WTC11 (cell line): ENCODE results near the gene SPANXB1. TPM values are rescaled to one million over a fixed set of nuclear protein-coding genes. Genes with fewer than 3 reads are reported as not detected.

ENCODE experiments used
- ATAC-seq: fragments of 200-7000 bp; cut with Tn5 transposase; 2 replicates; pipeline ENCODE4 v1.10.0; 2021; ENCODE audit warnings: mild to moderate bottlenecking, moderate library complexity
- CTCF ChIA-PET: fragments of 300-600 bp; sonication (Branson Sonifier 250); formaldehyde crosslinking; loops from one replicate; lab custom pipeline; 2021; ENCODE audit warnings: antibody characterized with exemption; lab: Charles Lee
- POLR2A ChIA-PET: fragments of 350-600 bp; sonication (Branson Sonifier 250); formaldehyde crosslinking; loops from one replicate; lab custom pipeline; 2021; ENCODE audit warnings: antibody characterized with exemption; lab: Charles Lee
- DNase-seq: peaks from one replicate; pipeline ENCODE4 v3.0.0; 2021; ENCODE audit warnings: low spot score
- H3K27ac Mint-ChIP-seq: 2 replicates; pipeline ENCODE4 v1.8.0; 2021; ENCODE audit warnings: mixed read lengths
- H3K27me3 Mint-ChIP-seq: 2 replicates; pipeline ENCODE4 v1.8.0; 2021; ENCODE audit warnings: low read depth, mild to moderate bottlenecking, moderate library complexity, mixed read lengths
- H3K36me3 Mint-ChIP-seq: 2 replicates; pipeline ENCODE4 v1.8.0; 2021; ENCODE audit warnings: mixed read lengths
- H3K4me1 Mint-ChIP-seq: 2 replicates; pipeline ENCODE4 v1.8.0; 2022; ENCODE audit warnings: mixed read lengths
- H3K4me3 Mint-ChIP-seq: 2 replicates; pipeline ENCODE4 v1.8.0; 2021; ENCODE audit warnings: mild to moderate bottlenecking, moderate library complexity, mixed read lengths
- H3K9me3 Mint-ChIP-seq: 2 replicates; pipeline ENCODE4 v1.8.0; 2021; ENCODE audit warnings: mixed read lengths
- ATF1 ChIP-seq: sonication (generic); formaldehyde crosslinking; IDR thresholded peaks from 2 replicates; pipeline ENCODE4 v1.8.1; 2023; ENCODE audit warnings: mild to moderate bottlenecking, moderate library complexity, missing genetic modification reagents
- ATF3 ChIP-seq: sonication (generic); formaldehyde crosslinking; conservative IDR thresholded peaks from 2 replicates; pipeline ENCODE4 v1.8.1; 2022; ENCODE audit warnings: mild to moderate bottlenecking, missing genetic modification reagents
- CDX4 ChIP-seq: fragments of 250-450 bp; sonication (Bioruptor Pico); IDR thresholded peaks from 2 replicates; pipeline ENCODE4 v1.9.0; 2021; ENCODE audit warnings: moderate library complexity, mild to moderate bottlenecking, inconsistent platforms, borderline replicate concordance
- CREB1 ChIP-seq: sonication (generic); formaldehyde crosslinking; IDR thresholded peaks from 2 replicates; pipeline ENCODE4 v1.8.0; 2023; ENCODE audit warnings: mild to moderate bottlenecking, missing genetic modification reagents
- CTCF ChIP-seq: fragments of 200-600 bp; IDR thresholded peaks from 2 replicates; pipeline ENCODE4 v1.8.0; 2022; ENCODE audit warnings: antibody characterized with exemption
- ELF4 ChIP-seq: sonication (generic); formaldehyde crosslinking; IDR thresholded peaks from 2 replicates; pipeline ENCODE4 v1.8.1; 2022; ENCODE audit warnings: low read depth, mild to moderate bottlenecking, moderate library complexity, missing genetic modification reagents
- EMX1 ChIP-seq: fragments of 250-450 bp; sonication (Bioruptor Pico); IDR thresholded peaks from 2 replicates; pipeline ENCODE4 v1.8.0; 2021; ENCODE audit warnings: mild to moderate bottlenecking
- ESRRA ChIP-seq: sonication (generic); formaldehyde crosslinking; IDR thresholded peaks from 2 replicates; pipeline ENCODE4 v1.8.1; 2022; ENCODE audit warnings: mild to moderate bottlenecking, missing genetic modification reagents, borderline replicate concordance
- FOXJ3 ChIP-seq: sonication (generic); formaldehyde crosslinking; IDR thresholded peaks from 2 replicates; pipeline ENCODE4 v1.9.0; 2021; ENCODE audit warnings: missing genetic modification reagents, mild to moderate bottlenecking, borderline replicate concordance
- FOXP1 ChIP-seq: sonication (generic); formaldehyde crosslinking; IDR thresholded peaks from 2 replicates; pipeline ENCODE4 v1.8.0; 2022; ENCODE audit warnings: missing genetic modification reagents, mild to moderate bottlenecking, moderate library complexity, borderline replicate concordance
- GRHL2 ChIP-seq: fragments of 250-450 bp; sonication (Bioruptor Pico); IDR thresholded peaks from 2 replicates; pipeline ENCODE4 v1.8.0; 2022; ENCODE audit warnings: mild to moderate bottlenecking, moderate library complexity; ENCODE audit not compliant: insufficient replicate concordance, severe bottlenecking
- GTF2I ChIP-seq: fragments of 250-450 bp; sonication (Bioruptor Pico); conservative IDR thresholded peaks from 2 replicates; pipeline ENCODE4 v1.4.0; 2021; ENCODE audit warnings: mild to moderate bottlenecking
- JAZF1 ChIP-seq: fragments of 250-450 bp; sonication (Bioruptor Pico); IDR thresholded peaks from 2 replicates; pipeline ENCODE4 v1.9.0; 2021; ENCODE audit warnings: moderate library complexity, mild to moderate bottlenecking, inconsistent platforms
- JUN ChIP-seq: sonication (generic); formaldehyde crosslinking; IDR thresholded peaks from 2 replicates; pipeline ENCODE4 v1.8.0; 2023; ENCODE audit warnings: mild to moderate bottlenecking, missing genetic modification reagents
- MXD4 ChIP-seq: fragments of 250-450 bp; sonication (Bioruptor Pico); IDR thresholded peaks from 2 replicates; pipeline ENCODE4 v1.8.0; 2021; ENCODE audit warnings: mild to moderate bottlenecking, moderate library complexity, borderline replicate concordance
- NFYB ChIP-seq: sonication (generic); formaldehyde crosslinking; conservative IDR thresholded peaks from 2 replicates; pipeline ENCODE4 v1.8.0; 2022; ENCODE audit warnings: low read depth, missing genetic modification reagents
- NR3C1 ChIP-seq: sonication (generic); formaldehyde crosslinking; conservative IDR thresholded peaks from 2 replicates; pipeline ENCODE4 v1.8.1; 2023; ENCODE audit warnings: low read depth, mild to moderate bottlenecking, missing genetic modification reagents
- PRRX2 ChIP-seq: fragments of 250-450 bp; sonication (Bioruptor Pico); IDR thresholded peaks from 2 replicates; pipeline ENCODE4 v1.8.0; 2021; ENCODE audit warnings: mild to moderate bottlenecking
- RELA ChIP-seq: sonication (generic); formaldehyde crosslinking; IDR thresholded peaks from 2 replicates; pipeline ENCODE4 v1.8.1; 2022; ENCODE audit warnings: missing genetic modification reagents, mild to moderate bottlenecking, borderline replicate concordance
- ZNF232 ChIP-seq: sonication (generic); formaldehyde crosslinking; IDR thresholded peaks from 2 replicates; pipeline ENCODE4 v1.8.0; 2022; ENCODE audit warnings: mild to moderate bottlenecking, missing genetic modification reagents
- ZNF423 ChIP-seq: fragments of 250-450 bp; sonication (Bioruptor Pico); IDR thresholded peaks from 2 replicates; pipeline ENCODE4 v2.1.2; 2022; ENCODE audit warnings: mild to moderate bottlenecking, moderate library complexity
- ZNF671 ChIP-seq: fragments of 250-450 bp; sonication (Bioruptor Pico); IDR thresholded peaks from 2 replicates; pipeline ENCODE4 v1.8.0; 2021; ENCODE audit warnings: mild to moderate bottlenecking
- total RNA-seq: library from RNA; stranded (reverse); gene quantifications from 3 replicates; pipeline ENCODE4 v1.2.3, GENCODE V29; 2021
- TF ChIP-seq, protein P1 (sequence below): sonication (generic); formaldehyde crosslinking; IDR thresholded peaks from 2 replicates; pipeline ENCODE4 v1.8.1; 2022; ENCODE audit warnings: mild to moderate bottlenecking, moderate library complexity, missing genetic modification reagents
- TF ChIP-seq, protein P2 (sequence below): fragments of 250-450 bp; sonication (Bioruptor Pico); IDR thresholded peaks from 2 replicates; pipeline ENCODE4 v1.9.0; 2021; ENCODE audit warnings: mild to moderate bottlenecking
- TF ChIP-seq, protein P3 (sequence below): sonication (generic); formaldehyde crosslinking; IDR thresholded peaks from 2 replicates; pipeline ENCODE4 v1.8.1; 2022; ENCODE audit warnings: low read depth, missing genetic modification reagents, borderline replicate concordance
- TF ChIP-seq, protein P4 (sequence below): sonication (generic); formaldehyde crosslinking; IDR thresholded peaks from 2 replicates; pipeline ENCODE4 v1.8.0; 2022; ENCODE audit warnings: mild to moderate bottlenecking, missing genetic modification reagents

The SPANXB1 gene
- total RNA-seq, 1 experiment from 2014 or later = not detected

DNA sequence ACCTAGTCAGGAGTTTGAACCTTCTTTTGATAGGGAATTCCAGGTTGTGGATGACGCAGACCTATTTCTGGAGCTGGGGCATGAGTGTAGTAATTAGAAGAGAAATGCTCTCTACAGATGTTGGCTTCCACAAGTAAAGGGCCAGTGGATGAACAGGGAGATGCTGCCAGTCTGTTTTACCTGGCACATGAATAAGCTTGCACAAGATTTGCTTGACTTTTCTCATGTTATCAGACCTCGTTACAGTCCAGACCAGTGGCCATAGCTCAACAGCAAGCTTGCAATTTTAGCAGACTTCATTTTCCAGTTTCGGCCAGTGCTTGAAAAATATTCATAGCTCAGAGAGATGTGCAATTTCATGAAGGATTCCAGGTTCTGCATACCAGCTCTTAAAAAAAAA, 26.9 kb upstream of the SPANXB1 start:
- Mint-ChIP-seq H3K27me3 (no peaks in the 10 kb centered on the region), H3K4me1 (no peaks in the 10 kb centered on the region), H3K9me3 (peaks cover 3% of the 10 kb centered on the region; the same call in 1 of the 2 replicates), H3K27ac (no peak overlapping the region), H3K4me3 (no peak overlapping the region), H3K36me3 (no peaks in the 10 kb centered on the region)
- TF ChIP-seq, protein P1, sequence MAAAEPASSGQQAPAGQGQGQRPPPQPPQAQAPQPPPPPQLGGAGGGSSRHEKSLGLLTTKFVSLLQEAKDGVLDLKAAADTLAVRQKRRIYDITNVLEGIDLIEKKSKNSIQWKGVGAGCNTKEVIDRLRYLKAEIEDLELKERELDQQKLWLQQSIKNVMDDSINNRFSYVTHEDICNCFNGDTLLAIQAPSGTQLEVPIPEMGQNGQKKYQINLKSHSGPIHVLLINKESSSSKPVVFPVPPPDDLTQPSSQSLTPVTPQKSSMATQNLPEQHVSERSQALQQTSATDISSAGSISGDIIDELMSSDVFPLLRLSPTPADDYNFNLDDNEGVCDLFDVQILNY = no peak
- TF ChIP-seq MXD4 (CRISPR knock-in tag) (no peak), CTCF (no peak), FOXP1 (no peak), PRRX2 (CRISPR knock-in tag) (no peak), JUN (no peak), JAZF1 (CRISPR knock-in tag) (no peak), ELF4 (CRISPR knock-in tag) (no peak), NFYB (no peak), ZNF232 (CRISPR knock-in tag) (no peak), ZNF423 (CRISPR knock-in tag) (no peak), FOXJ3 (CRISPR knock-in tag) (no peak), ATF1 (CRISPR knock-in tag) (no peak)
- TF ChIP-seq, protein P2, sequence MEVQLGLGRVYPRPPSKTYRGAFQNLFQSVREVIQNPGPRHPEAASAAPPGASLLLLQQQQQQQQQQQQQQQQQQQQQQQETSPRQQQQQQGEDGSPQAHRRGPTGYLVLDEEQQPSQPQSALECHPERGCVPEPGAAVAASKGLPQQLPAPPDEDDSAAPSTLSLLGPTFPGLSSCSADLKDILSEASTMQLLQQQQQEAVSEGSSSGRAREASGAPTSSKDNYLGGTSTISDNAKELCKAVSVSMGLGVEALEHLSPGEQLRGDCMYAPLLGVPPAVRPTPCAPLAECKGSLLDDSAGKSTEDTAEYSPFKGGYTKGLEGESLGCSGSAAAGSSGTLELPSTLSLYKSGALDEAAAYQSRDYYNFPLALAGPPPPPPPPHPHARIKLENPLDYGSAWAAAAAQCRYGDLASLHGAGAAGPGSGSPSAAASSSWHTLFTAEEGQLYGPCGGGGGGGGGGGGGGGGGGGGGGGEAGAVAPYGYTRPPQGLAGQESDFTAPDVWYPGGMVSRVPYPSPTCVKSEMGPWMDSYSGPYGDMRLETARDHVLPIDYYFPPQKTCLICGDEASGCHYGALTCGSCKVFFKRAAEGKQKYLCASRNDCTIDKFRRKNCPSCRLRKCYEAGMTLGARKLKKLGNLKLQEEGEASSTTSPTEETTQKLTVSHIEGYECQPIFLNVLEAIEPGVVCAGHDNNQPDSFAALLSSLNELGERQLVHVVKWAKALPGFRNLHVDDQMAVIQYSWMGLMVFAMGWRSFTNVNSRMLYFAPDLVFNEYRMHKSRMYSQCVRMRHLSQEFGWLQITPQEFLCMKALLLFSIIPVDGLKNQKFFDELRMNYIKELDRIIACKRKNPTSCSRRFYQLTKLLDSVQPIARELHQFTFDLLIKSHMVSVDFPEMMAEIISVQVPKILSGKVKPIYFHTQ (CRISPR knock-in tag) = no peak
- TF ChIP-seq, protein P3, sequence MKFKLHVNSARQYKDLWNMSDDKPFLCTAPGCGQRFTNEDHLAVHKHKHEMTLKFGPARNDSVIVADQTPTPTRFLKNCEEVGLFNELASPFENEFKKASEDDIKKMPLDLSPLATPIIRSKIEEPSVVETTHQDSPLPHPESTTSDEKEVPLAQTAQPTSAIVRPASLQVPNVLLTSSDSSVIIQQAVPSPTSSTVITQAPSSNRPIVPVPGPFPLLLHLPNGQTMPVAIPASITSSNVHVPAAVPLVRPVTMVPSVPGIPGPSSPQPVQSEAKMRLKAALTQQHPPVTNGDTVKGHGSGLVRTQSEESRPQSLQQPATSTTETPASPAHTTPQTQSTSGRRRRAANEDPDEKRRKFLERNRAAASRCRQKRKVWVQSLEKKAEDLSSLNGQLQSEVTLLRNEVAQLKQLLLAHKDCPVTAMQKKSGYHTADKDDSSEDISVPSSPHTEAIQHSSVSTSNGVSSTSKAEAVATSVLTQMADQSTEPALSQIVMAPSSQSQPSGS (CRISPR knock-in tag) = no peak
- DNase-seq (no peak), ATAC-seq (no peak)
- POLR2A ChIA-PET = no interaction called here
- CTCF ChIA-PET = no interaction called here

DNA sequence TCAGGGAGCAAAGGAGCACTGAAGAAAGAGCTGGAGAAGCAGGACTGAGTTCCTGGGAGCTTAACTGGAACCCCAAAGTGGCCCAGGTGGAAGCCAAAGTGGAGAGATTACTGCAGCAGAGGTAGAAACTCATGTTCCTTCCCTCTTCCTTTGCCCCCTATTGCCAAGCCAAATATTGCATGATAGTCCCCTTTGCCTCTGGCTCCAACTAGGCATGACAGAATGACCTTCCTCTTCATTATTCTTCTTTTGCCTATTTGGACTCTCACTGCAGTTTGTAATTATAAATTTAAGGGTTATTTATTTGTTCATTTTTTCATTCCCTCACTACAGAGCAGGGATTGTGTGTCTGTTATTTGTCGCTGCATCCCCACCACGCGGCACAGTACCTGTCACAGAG, 22.1 kb upstream of the SPANXB1 start:
- POLR2A ChIA-PET = no interaction called here
- ATAC-seq (no peak), DNase-seq (no peak)
- CTCF ChIA-PET = no interaction called here
- no peak overlapping the region for H3K27ac Mint-ChIP-seq
- H3K9me3 Mint-ChIP-seq = peaks cover 7% of the 10 kb centered on the region; the same call in 1 of the 2 replicates
- H3K4me3 Mint-ChIP-seq = no peak overlapping the region
- no peaks in the 10 kb centered on the region for H3K36me3 Mint-ChIP-seq
- H3K27me3 Mint-ChIP-seq = no peaks in the 10 kb centered on the region
- no peaks in the 10 kb centered on the region for H3K4me1 Mint-ChIP-seq
- TF ChIP-seq ZNF423 (CRISPR knock-in tag) (no peak), GRHL2 (no peak), ZNF671 (CRISPR knock-in tag) (no peak), CDX4 (CRISPR knock-in tag) (no peak), RELA (no peak), EMX1 (CRISPR knock-in tag) (no peak), NR3C1 (CRISPR knock-in tag) (no peak), ATF3 (no peak), CREB1 (CRISPR knock-in tag) (no peak), FOXJ3 (CRISPR knock-in tag) (no peak), MXD4 (CRISPR knock-in tag) (no peak), GTF2I (CRISPR knock-in tag) (no peak), ESRRA (CRISPR knock-in tag) (no peak), JUN (no peak)
- TF ChIP-seq, protein P2 (CRISPR knock-in tag) = no peak
- TF ChIP-seq, protein P4, sequence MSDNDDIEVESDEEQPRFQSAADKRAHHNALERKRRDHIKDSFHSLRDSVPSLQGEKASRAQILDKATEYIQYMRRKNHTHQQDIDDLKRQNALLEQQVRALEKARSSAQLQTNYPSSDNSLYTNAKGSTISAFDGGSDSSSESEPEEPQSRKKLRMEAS (CRISPR knock-in tag) = no peak
